Natural killer cell (primary cell): ENCODE results near the gene GRB7. TPM values are rescaled to one million over a fixed set of nuclear protein-coding genes. Genes with fewer than 3 reads are reported as not detected.

Source experiments
- ATAC-seq, 3 donors: fragments of 150-1000 bp in 2 of 3; fragments of 200-7000 bp in 1 of 3; cut with Tn5 transposase; 1 replicate in 1 of 3; 2 replicates in 2 of 3; pipeline ENCODE4 v1.10.0; 2021; ENCODE audit warnings: mild to moderate bottlenecking in 2 of 3, moderate library complexity in 2 of 3
- DNase-seq, 2 donors: peaks; one replicate each; pipeline versions ENCODE4 v3.0.0 to v3.0.0-alpha.2; 2013 to 2021; ENCODE audit warnings: mixed read lengths in 1 of 2
- H3K27ac ChIP-seq: one replicate; pipeline ENCODE4 v1.5.1; 2013; ENCODE audit warnings: mild to moderate bottlenecking, low read length
- H3K27me3 ChIP-seq: one replicate; pipeline ENCODE4 v1.6.1; 2013; ENCODE audit warnings: low read length; ENCODE audit not compliant: control insufficient read depth, insufficient read depth
- H3K36me3 ChIP-seq: one replicate; pipeline ENCODE4 v1.6.1; 2013; ENCODE audit warnings: low read length; ENCODE audit not compliant: control insufficient read depth, insufficient read depth
- H3K4me1 ChIP-seq: one replicate; pipeline ENCODE4 v1.6.1; 2013; ENCODE audit warnings: low read length; ENCODE audit not compliant: control insufficient read depth, insufficient read depth
- H3K4me3 ChIP-seq: one replicate; pipeline ENCODE4 v1.5.1; 2013; ENCODE audit warnings: low read length
- H3K9me3 ChIP-seq: one replicate; pipeline ENCODE4 v1.6.1; 2013; ENCODE audit warnings: low read length; ENCODE audit not compliant: control insufficient read depth, insufficient read depth
- H3K27ac Mint-ChIP-seq, 2 donors: one replicate each; pipeline ENCODE4 v1.8.0; 2022; ENCODE audit warnings: mild to moderate bottlenecking in 2 of 2, mixed read lengths in 2 of 2, moderate library complexity in 1 of 2
- H3K27me3 Mint-ChIP-seq, 2 donors: one replicate each; pipeline ENCODE4 v1.8.0; 2022; ENCODE audit warnings: low read depth in 2 of 2, mixed read lengths in 2 of 2
- H3K36me3 Mint-ChIP-seq: one replicate; pipeline ENCODE4 v1.8.0; 2022; ENCODE audit warnings: mixed read lengths
- H3K4me1 Mint-ChIP-seq, 2 donors: one replicate each; pipeline ENCODE4 v1.8.0; 2022; ENCODE audit warnings: mixed read lengths in 2 of 2
- H3K4me3 Mint-ChIP-seq: one replicate; pipeline ENCODE4 v1.8.0; 2022; ENCODE audit warnings: mild to moderate bottlenecking, moderate library complexity, mixed read lengths
- H3K9me3 Mint-ChIP-seq, 2 donors: one replicate each; pipeline ENCODE4 v1.8.0; 2022; ENCODE audit warnings: mixed read lengths in 2 of 2
- CTCF ChIP-seq: fragments of 200-600 bp; IDR thresholded peaks from one replicate; pipeline ENCODE4 v1.8.0; 2022; ENCODE audit warnings: antibody characterized with exemption
- WGBS: methylation state at CpG from one replicate; pipeline ENCODE4 v1.1.7; 2013; ENCODE audit warnings: missing lambda C conversion rate; ENCODE audit not compliant: insufficient coverage; 5-methylcytosine and 5-hydroxymethylcytosine counted together
- intact Hi-C: fragments of 100-400 bp; cut with micrococcal nuclease; formaldehyde crosslinking; loops from one replicate; pipeline ENCODE4 v1.14.2; 2022
- total RNA-seq, 4 donors: library from RNA; stranded (reverse); fragments of 120-200 nt in 1 of 4; gene quantifications; one replicate each; pipeline versions ENCODE4 v1.2.3 to v1.2.4, GENCODE V29; 2013 to 2022

Gene GRB7
- total RNA-seq, 3 donors from 2014 or later (not counting 1 experiment from before 2014, with no cell fraction given): 0.27 TPM; not detected in 2

GRCh38 chr17:39735882-39736281 lies 1.9 kb upstream of the GRB7 start:
- no peak for TF ChIP-seq CTCF
- H3K9me3 Mint-ChIP-seq: no peaks in the 10 kb centered on the region
- no peak overlapping the region for H3K27ac ChIP-seq
- H3K27me3 ChIP-seq: peaks cover 21% of the 10 kb centered on the region
- H3K36me3 ChIP-seq: no peaks in the 10 kb centered on the region
- ATAC-seq (no peak), DNase-seq (no peak)
- intact Hi-C loops: loop anchor here (10.0 kb wide), 1 partner anchor 61 kb away; no protein-coding TSS in a partner anchor
- no peaks in the 10 kb centered on the region for H3K9me3 ChIP-seq
- no peak overlapping the region for H3K4me3 Mint-ChIP-seq
- no peak overlapping the region for H3K4me3 ChIP-seq
- 75% methylated on average over 2 of the region's 2 CpGs for WGBS
- no peaks in the 10 kb centered on the region for H3K36me3 Mint-ChIP-seq
- H3K4me1 Mint-ChIP-seq: peaks cover 6 to 13% of the 10 kb centered on the region in 2 donors
- H3K27ac Mint-ChIP-seq: no peak overlapping the region
- H3K4me1 ChIP-seq: peaks cover 24% of the 10 kb centered on the region
- peaks cover 18 to 27% of the 10 kb centered on the region in 2 donors for H3K27me3 Mint-ChIP-seq

GRCh38 chr17:39736319-39737165 lies 1.2 kb upstream of the GRB7 start:
- no peak for DNase-seq
- Mint-ChIP-seq H3K4me3 (no peak overlapping the region), H3K4me1 (peaks cover 6 to 20% of the 10 kb centered on the region in 2 donors), H3K27ac (no peak overlapping the region), H3K36me3 (no peaks in the 10 kb centered on the region), H3K9me3 (no peaks in the 10 kb centered on the region), H3K27me3 (peaks cover 18 to 27% of the 10 kb centered on the region in 2 donors)
- H3K27me3 ChIP-seq: peaks cover 21% of the 10 kb centered on the region
- no peak overlapping the region for H3K27ac ChIP-seq
- intact Hi-C loops: loop anchor here (10.0 kb wide), 1 partner anchor 62 kb away; no protein-coding TSS in a partner anchor
- WGBS: 89% methylated on average over 10 of the region's 10 CpGs
- H3K4me3 ChIP-seq: no peak overlapping the region
- peaks cover 22% of the 10 kb centered on the region for H3K4me1 ChIP-seq
- TF ChIP-seq CTCF: no peak
- no peaks in the 10 kb centered on the region for H3K9me3 ChIP-seq
- ATAC-seq: no peak
- H3K36me3 ChIP-seq: no peaks in the 10 kb centered on the region

- 72% methylated on average over 12 of the region's 13 CpGs for WGBS
Observed at GRCh38 chr17:39737206-39737759, 455 bp upstream of the GRB7 start.

More at GRCh38 chr17:39737206-39737759, 455 bp upstream of the GRB7 start:
- no peaks in the 10 kb centered on the region for H3K36me3 ChIP-seq
- no peak overlapping the region for H3K27ac ChIP-seq
- no peak for TF ChIP-seq CTCF
- Mint-ChIP-seq H3K27ac (no peak overlapping the region), H3K4me3 (no peak overlapping the region), H3K36me3 (no peaks in the 10 kb centered on the region), H3K9me3 (no peaks in the 10 kb centered on the region), H3K4me1 (peaks cover 6 to 20% of the 10 kb centered on the region in 2 donors), H3K27me3 (peaks cover 18 to 27% of the 10 kb centered on the region in 2 donors)
- H3K4me3 ChIP-seq: no peak overlapping the region
- ATAC-seq (no peak), DNase-seq (no peak)
- peaks cover 22% of the 10 kb centered on the region for H3K4me1 ChIP-seq
- peaks cover 21% of the 10 kb centered on the region for H3K27me3 ChIP-seq
- intact Hi-C loops: loop anchor here (10.0 kb wide), 1 partner anchor 62 kb away; no protein-coding TSS in a partner anchor
- no peaks in the 10 kb centered on the region for H3K9me3 ChIP-seq
